CD4-positive, alpha-beta T cell treated with Interleukin-17A for 1 hour (primary cell): ENCODE results near the gene NRXN3.

Experiments used
- DNase-seq: peaks from one replicate; pipeline ENCODE4 v3.0.0-alpha.2; 2020

Gene NRXN3

DNA sequence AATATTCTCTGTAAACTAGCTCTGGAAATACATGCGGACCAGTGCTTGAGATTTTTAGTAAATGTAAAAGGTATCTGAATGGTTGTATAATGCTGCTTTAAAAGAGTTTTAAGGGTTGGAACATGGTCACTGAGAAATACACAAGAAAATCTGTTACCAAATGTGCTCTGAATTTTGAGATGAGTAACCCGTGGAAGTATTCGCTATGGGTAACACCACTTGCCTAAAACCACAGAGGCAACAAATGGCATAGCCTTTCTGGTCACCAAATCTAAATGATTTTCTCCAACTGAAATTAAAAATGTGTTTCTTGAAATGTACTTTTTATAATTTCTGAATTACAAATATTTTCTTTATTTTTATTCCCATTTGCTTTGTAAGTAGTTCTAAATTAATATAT lies 1295.5 kb downstream of the NRXN3 start:
- no peak for DNase-seq

DNA sequence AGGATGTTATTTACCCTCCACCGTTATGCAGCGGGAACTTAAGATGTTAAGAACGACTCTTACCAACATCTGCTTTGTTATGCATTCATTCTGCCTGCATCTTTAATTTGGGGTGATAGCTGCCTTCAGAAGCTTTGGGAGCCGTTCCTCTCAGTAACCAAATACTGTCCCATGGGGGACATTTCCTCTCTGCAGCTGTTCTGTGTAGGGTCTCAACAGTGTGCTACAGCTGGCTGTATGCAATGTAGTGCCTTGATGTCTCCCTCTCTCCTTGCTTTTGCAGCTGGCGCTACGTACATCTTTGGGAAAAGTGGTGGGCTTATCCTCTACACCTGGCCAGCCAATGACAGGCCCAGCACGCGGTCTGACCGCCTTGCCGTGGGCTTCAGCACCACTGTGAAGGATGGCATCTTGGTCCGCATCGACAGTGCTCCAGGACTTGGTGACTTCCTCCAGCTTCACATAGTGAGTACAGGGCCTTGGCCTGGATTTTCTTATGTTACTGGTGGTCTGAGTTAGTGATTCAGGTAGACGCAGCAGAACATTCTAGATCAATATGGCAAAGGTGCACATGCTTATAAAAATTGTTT lies 1296.9 kb downstream of the NRXN3 start:
- no peak for DNase-seq

DNA sequence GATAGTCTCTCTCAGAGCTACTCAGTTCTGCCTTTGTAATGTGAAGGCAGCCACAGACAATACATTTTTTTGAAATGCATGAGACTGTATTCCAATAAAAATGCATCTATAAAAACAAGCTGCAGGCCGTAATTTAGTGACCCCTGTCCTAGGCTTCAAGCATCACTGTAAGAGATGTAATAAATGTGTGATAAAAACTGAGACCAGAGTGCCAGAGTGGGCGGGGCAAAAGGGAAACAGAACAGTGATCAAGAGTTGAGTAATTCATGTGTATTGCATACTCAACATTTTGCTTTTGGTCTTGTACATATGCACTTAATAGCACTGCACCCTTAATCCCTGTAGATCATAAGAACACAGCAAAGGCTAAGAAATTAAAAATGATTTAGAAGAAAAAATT lies 1297.7 kb downstream of the NRXN3 start:
- DNase-seq = no peak

DNA sequence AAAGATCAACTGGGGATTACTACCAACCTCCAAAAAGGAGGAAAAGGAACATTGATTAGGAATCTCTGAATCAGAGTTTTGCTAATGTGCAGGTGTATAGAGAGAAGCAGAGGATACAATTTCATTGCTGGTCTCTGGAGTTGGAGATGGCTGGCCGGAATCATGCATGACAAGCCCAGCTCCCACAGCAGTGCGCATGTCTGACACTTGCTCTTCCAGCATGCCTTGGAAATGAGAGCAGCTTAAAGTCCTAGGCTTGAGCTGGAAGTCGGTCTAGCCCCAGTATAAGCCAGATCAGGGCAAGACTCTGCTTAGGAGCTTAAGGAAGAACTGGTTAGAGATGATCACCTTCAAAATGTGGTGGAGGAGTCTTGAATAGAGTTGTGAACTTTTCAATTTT lies 1298.3 kb downstream of the NRXN3 start:
- DNase-seq = no peak

DNA sequence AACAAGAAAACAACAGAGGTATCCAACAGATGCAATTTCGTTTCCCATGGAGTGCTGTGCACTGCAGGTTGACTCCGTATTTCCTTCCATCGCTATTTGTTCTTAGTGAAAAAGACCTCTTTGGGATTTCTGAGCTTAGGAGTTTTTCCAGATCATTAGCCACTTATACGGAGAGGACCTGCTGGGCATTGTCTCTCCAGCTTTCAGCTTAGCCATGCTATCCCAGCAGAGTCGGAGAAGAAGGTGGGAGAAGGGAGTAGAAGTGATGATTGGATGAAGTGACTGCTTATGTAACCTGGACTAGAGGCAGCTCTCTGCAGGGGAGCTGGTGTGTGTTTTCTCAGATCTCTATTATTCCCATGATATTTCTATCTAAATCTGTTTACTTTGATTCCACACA lies 1303.5 kb downstream of the NRXN3 start:
- DNase-seq = no peak

DNA sequence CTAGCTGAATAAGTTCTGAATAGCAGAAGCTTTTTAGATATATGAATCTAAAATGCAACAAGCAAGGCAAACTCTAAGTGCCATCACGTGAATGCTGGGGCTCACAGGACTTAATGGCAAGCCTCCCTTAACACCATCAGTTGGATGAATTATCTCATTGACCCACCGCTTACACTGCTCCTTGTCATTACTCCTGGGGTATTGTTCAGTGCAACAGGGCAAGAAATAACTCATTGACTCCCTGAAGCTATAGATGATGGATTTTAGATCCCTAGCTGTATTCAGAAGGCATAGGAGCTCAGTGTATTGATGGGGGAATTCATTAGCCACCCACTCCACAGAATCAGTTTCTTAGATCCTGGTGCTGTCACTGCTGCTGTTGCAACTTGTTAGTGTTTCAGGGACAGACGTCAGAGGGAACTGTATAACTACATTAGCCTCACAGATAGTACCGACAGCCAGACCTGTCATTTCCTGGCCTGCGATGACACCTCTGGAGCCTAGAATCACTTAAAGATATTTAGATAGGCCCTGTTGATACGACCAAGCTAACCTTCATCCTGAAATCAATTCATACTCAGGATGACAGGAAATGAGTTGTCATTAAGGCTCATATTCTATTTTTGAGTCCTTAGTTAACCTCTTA lies 1305.8 kb downstream of the NRXN3 start:
- DNase-seq = no peak

DNA sequence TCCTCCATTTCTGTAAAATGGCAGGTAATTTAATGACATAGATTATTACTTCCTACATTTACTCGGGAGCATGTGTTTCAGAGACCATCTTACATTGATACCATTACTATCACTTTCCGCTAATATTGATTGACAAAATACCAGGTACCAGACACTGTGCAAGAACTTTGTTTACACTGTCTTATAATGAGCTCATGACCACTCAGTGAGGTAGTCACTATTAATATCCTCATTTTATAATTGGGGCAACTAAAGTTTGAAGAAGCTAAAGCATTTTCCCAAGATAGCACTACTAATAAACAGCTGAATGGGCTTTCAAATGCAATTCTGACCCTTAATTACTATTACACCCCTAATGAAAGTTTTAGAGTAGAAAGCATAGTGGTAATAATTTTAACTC lies 1306.4 kb downstream of the NRXN3 start:
- no peak for DNase-seq

DNA sequence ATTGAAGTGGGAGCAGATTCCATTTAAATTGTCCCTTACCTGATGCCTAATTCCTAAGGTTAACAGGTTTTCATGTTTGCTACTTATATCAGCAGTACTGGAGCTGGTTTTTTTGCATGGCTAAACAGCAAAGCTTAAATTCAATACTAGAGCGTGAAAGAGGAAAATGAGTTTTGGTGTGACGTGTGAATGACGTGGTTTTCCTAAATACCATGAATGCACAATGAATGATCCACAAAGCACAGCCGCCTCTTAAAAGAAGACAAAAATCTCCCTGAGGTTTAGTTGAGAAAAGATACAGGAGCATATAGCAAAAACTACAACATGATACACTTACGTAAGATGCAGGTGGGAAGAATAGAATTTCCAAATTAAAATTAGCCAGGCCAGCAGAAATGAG lies 1310.0 kb downstream of the NRXN3 start:
- DNase-seq = no peak

DNA sequence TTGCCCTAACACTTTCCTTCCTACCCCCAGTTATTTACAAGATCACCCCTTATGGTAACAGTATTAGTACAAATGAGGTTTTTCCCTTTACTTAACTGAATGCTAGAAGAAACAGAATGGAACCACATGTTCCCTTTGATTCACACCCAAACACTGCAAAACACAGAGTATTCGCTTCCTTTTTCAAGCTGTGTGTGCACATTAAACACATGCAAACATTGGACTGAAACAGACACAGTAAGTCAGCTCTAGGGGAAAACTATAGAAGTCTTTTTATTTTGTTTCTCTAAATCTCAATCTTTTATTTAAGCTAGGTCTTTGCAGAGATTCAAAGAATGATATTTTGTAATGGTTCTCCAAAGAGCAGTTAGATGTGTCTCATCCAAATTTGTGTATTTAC lies 1312.7 kb downstream of the NRXN3 start:
- no peak for DNase-seq

DNA sequence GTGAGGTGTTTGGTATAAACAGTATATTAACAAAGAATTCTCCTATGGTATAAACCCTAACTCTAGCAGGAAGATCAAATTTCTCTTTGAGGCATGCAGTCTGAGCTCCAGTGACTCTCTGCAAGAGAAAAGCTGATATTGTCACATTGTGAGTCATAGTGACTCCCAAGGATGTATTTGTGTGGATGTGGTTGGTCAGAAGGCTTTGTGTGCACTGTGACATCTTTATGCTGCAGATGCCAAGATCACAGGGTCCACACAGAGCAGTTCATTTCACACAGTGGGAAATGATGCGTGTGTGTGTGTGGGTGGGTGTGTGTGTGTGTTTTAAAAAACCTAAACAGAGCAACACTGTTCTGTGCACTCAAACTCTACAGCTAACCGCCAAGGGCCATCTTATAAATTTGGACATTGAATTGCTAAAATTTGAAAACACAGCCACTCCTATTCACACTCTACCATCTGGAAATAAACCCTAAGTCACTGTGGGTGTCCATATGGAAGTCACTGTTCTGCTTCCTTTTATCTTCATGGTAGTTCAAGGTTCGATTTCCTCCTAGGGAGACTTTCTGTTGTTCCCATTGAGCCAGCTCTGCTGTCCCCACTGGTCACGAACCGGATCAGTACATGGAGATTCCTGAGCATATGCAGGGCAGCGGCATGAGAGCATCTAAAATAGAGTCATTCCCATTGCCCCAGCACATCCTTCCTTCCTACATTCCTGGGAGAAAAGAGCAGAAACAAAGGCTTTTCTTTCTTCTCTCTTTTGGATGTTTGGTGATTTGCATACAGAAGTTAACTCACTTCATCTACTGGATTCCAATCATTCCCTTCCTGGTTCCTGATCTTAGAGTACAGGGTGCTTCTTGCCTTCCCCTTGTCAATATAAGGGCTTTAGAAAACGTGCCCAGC lies 1313.6 kb downstream of the NRXN3 start:
- DNase-seq = no peak

DNA sequence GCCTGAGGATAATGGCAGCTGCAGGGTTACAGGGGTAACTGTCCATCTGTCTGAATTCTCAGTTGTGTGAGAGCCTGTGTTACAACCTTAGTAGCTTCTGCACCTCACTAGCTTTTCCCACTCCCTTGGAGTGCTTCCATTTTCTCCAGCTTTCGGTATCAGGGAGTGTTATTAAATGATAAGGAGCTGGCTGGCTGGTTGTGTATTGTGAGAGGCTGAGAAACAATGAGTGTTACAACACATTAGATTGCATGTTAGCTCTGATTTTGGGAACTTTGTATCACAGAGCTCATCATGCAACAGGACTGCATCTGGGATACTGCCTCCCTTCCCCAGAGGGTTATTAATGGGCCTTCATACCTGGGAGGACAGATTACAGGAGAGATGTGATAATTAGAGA lies 1317.5 kb downstream of the NRXN3 start:
- no peak for DNase-seq

DNA sequence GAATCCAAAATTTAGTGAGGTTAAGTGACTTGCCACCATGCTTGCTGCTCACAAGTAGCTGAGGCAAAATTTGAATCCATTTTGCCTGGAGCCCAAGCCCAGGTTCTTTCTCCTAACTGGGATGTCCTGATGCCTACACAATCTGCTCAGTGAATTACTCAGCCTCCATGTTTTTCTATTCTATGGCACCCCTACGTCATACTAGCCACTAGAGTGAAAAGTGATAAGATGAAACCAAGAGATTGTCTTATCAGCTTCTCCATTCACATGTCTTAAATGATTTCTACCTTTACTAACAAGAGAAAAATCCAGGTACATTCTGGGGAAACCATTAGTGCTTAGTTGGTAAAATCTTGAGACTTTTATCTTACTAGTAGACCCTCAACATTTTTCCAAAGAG lies 1321.0 kb downstream of the NRXN3 start:
- DNase-seq = no peak

DNA sequence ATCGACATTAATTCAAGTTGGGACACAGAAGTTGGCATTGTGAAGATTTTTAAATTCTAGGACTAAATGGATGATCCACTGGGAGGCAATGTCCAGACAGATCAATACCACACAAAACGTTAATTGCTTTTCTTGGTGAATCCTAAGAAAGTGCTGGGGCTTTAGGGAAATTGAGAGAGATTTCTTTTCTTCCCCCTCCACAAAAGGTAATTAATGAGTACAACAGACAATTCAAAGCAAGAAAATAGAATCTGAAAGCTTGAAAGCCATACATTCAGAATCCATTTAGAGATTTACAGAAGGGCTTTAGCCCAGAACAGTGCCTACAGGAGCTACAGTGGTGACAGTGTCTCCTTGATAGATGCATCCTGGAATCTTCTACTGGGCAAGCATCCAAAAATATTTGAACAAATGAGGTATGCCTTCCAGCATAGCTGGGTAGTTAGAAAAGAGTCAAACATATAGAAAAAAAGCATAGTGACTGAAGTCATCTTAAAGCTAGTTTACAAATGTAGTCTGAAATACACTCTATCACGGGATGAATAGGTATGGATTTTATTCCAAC lies 1323.0 kb downstream of the NRXN3 start:
- no peak for DNase-seq

DNA sequence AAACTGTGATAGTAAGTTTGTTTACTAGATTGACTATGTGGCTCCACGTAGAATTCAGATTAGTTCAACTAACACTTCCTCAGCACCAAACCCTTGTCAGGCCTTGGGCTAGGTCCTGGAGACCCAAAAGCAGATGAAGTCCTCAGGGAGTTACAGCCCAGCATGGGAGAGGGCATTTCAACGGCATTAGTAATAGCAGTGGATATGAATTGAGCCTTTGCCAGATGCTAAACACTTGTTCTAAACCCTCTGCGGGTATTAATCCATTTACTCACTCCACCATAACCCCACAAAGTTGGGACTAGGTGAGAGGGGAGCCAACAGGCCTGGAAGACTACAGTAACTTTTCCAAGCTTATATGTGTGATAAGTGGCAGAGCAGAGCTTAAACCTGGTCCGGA lies 1326.5 kb downstream of the NRXN3 start:
- DNase-seq = no peak

DNA sequence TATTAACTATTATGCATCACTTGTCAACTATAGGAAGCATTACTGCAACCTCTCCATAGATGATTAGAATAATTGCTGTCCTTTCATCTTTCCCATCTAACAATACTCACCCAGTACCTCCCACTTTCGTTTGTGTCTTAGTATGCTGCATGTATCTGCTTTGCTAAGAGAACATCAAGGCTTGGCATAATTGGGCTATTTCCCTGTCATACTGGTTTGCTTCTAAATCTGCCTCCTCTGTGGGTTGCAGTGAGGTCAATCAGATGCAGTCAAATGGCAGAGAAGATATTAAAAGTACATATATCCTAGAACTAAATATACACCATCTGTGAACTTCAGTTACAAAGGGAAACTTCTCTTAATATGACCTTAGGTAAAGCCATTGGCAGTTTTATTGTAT lies 1330.3 kb downstream of the NRXN3 start:
- no peak for DNase-seq

DNA sequence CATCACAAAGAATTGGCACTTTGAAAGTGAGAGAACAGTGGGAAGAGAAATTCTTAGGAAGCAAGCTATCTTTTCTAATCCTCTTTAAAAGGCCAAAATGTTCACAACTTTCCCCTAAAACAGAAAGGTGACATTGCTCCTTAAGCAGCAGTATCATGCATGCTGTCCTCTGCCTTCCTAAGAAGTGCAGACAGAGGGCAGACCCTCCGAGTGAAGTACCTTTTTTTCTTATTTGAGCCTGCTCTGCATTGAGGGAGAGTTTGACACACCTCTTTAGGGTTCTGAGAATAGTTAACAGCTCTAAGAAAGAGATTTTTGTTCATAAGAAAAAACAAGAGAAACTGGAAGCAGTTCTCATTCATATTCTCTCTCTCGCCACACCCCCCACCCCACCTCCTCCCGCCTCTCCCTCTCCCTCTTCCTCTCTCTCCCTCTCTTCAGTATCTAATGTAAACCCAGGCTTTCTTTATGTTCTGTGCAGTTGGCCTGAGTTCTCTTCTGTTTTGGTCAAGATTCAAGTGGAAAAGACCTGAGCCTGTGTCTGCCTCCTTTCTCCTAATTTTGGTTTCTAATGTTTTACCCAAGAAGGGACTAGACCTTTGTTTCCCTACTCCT lies 1332.1 kb downstream of the NRXN3 start:
- DNase-seq = no peak

DNA sequence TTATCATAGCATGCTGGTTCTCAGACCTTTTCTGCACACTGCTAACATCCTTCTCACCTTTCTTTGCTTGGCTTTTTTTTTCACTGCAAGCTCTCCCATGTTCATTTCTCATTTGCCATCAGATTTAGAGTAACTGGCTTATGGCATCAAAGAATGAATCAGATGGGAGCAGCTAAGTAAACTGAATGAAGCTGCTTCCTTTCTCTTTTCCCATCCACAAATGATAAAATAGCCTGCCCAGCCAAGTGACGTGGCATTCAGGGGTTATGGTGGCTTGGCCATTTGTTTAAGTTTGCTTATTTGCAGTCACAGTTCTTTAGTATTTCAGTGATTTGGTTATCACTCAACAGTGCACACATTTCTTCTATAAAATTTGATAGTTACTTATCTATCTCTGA lies 1332.6 kb downstream of the NRXN3 start:
- no peak for DNase-seq

DNA sequence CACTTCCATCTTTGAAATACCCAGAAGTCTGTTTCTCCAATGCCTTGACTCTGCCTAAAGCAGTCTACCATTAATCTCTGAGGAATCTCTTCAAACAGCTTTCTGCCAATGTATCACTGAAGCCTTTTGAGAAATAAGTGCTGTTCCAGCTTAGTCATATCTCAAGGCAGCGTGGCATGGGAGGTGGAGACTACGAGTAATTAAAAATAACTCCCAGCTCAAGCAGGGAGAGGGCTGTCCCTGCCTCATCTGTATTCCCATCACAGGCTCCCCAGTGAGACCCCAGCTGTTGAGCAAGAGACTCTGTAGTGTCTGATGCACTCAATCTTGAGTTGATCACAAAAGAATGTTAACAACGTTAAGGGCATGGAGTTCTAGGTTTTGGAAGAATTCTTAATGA lies 1340.5 kb downstream of the NRXN3 start:
- DNase-seq = no peak

DNA sequence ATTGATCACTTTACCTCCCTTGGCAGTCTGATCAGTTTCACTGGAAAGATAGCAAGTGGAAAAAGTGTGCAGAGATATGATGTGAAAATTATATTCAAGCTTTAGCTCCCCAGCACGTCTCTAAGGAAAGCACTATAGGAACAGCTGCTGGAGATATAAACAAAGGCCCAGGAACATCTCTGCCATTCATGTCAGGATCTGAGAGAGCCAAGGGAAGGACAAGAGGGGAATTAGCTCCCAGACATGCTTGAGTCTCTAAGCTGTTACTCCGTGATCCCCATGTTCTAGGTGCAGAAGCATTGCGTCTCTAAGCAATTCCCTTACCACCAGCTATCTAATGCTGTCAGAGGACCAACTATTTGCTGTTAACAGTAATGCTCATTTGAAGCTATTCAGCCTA lies 1341.0 kb downstream of the NRXN3 start:
- no peak for DNase-seq

DNA sequence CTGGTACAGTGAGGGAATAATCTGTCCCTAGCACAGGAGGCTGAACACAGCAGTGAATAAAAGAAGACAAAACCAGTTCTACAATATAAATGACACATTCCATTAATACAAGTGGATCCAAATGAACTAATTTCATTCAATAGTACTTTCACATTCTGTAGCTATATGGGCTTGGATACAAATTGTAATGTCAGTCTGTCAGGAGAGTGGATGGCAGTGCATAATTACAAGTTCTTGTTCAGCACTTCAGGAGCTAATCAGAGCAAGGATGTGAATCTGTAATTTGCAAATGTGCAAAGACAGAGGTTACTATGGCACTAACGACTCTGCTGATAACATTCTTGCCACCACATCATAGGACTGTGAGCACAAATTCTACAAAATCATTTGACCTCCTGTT lies 1343.3 kb downstream of the NRXN3 start:
- DNase-seq = no peak

DNA sequence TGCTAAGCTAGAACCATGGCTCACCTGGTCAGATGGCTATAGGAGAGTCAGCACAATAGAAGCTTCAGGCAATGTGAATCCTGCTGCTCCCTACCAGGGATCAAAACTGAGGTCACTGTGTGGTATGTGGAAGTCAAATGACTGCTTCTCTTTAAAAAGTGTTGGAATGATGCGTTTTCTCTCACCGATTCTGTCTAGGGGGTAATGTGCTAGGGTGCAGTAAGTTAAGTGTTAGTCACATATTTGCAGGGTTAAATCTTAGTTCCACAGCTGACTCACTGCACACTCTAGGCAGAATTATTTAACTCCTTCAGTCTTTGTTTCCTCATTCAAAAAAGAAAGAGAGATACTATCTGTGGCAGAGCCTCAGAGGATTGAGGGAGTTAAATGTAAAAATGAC lies 1344.5 kb downstream of the NRXN3 start:
- DNase-seq = no peak

DNA sequence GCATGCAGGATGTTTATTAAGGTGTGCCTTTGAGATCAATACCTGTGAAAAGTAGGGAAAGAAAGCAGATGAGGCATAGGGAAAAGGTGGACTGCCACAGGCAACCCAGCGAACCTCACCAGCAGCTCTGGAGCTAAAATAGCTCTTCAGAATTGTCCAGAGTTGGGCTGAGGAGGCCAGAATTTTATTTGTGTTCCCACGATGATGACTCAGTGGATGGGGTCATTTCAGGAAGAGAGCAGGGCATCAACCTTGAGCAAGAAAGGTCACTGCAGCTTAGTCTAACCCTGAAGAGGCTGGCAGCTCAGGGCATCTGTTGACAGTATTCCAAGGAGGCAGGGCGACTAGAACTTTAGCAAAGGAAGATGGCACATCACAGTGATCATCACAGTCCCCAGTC lies 1345.0 kb downstream of the NRXN3 start:
- no peak for DNase-seq

DNA sequence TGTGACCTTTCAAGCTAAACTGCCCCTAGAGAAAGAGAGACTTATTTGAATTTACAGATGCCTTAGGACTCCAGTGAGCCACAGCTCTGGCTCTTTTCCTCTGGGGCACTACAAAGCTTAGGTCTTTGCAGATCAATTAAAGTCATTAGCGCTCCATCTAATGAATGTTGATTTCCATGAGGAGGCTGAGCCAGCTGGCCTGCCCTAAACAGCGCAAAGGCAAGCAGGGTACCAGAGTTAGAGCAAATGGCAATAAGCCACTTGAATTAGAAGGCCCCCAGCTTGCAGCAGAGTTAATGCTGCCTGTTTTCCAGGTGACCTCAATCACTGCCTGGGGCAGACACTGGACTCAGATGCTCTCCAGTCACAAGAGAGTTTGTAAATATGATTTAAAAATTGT lies 1345.8 kb downstream of the NRXN3 start:
- DNase-seq = no peak

DNA sequence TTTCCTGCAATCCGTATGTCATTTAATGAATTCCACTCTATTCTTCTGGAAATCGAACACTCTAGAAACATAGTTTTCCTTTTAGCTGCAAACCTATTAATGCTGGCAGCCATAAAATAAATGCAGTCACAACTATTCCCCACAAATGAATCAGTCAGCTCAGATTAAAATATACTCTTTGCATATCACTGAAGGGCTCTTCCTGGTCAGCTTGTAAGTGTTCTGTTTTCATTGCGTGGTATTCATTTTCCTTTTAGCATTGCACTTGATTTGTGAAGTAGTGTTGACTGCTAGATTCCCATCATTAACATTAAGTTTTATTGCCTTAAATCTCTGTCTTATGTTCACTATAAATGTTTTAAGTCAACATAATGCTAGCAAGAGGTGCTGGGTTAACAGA lies 1355.2 kb downstream of the NRXN3 start:
- DNase-seq = no peak
